ENCODE data around the gene PEX5L. TPM values are rescaled to one million over a fixed set of nuclear protein-coding genes. Genes with fewer than 3 reads are reported as not detected.

Gene PEX5L
- total and polyA plus RNA-seq, 2 experiments from 2014 or later, result 0.13 to 0.63 TPM

DNA sequence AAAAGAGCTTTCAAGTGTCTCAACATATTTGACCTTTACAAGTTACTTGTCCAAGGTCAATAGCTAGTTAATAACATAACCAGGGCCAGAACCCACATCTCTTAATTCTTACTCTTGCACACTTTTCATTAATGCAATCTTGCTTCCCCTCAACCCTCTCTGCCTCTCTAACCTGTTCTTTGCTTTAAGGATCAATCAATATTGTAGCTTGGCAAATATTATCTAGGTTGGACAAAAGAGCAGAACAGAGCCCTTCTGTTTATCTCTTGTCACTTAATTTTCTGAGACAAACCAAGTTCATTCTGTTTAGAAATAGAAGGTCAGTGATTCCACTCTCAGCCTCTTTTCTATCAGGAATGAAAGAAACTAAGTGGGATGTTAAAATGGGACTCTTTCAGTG, 203.4 kb downstream of the PEX5L start:
- no peaks in the 10 kb centered on the region for H3K4me1 ChIP-seq (ENCODE audit: insufficient read depth)
- H3K79me2 ChIP-seq, result no peaks in the 10 kb centered on the region
- no peaks in the 10 kb centered on the region for H3K9me2 ChIP-seq (replicated peaks; ENCODE audit: insufficient read depth)
- H4K20me1 ChIP-seq (ENCODE audit: insufficient read depth, poor library complexity, severe bottlenecking), result no peaks in the 10 kb centered on the region
- no peak overlapping the region for H2AFZ ChIP-seq
- TF ChIP-seq, protein P1, sequence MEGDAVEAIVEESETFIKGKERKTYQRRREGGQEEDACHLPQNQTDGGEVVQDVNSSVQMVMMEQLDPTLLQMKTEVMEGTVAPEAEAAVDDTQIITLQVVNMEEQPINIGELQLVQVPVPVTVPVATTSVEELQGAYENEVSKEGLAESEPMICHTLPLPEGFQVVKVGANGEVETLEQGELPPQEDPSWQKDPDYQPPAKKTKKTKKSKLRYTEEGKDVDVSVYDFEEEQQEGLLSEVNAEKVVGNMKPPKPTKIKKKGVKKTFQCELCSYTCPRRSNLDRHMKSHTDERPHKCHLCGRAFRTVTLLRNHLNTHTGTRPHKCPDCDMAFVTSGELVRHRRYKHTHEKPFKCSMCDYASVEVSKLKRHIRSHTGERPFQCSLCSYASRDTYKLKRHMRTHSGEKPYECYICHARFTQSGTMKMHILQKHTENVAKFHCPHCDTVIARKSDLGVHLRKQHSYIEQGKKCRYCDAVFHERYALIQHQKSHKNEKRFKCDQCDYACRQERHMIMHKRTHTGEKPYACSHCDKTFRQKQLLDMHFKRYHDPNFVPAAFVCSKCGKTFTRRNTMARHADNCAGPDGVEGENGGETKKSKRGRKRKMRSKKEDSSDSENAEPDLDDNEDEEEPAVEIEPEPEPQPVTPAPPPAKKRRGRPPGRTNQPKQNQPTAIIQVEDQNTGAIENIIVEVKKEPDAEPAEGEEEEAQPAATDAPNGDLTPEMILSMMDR (IDR thresholded peaks at IDR 0.05; ENCODE audit: poor library complexity), result no peak
- TF ChIP-seq EZH2 (IDR thresholded peaks at IDR 0.05; ENCODE audit: borderline replicate concordance) (no peak), EZH2phosphoT487 (IDR thresholded peaks at IDR 0.05; ENCODE audit: low read depth, severe bottlenecking, unreplicated experiment) (no peak)
- no peak overlapping the region for H3K4me3 ChIP-seq
- H3K4me2 ChIP-seq, result no peak overlapping the region
- H3K36me3 ChIP-seq (replicated peaks; ENCODE audit: insufficient read depth, low read depth), result no peaks in the 10 kb centered on the region
- no peak for DNase-seq (ENCODE audit: low spot score)
- H3K27ac ChIP-seq, result no peak overlapping the region
- H3K9me3 ChIP-seq (ENCODE audit: low read depth), result no peaks in the 10 kb centered on the region
- no peaks in the 10 kb centered on the region for H3K27me3 ChIP-seq

DNA sequence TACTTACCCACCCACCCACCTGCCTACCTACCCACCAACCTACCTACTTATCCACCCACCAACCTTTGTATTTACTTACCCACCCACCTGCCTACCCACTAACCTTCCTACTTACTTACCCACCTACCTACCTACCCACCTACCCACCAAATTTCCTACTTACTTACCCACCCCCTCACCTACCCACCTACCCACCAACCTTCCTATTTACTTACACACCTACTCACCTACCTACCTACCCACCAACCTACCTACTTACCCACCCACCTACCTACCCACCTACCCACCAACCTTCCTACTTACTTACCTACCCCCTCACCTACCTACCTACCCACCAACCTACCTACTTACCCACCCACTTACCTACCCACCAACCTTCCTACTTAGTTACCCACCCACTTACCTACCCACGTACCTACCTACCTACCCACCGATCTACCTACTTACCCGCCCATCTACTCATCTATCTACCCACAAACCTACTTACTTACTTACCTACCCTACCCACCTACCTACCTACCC, 204.3 kb downstream of the PEX5L start:
- Histone ChIP-seq H3K27me3 (no peaks in the 10 kb centered on the region), H3K4me1 (ENCODE audit: insufficient read depth) (no peaks in the 10 kb centered on the region), H2AFZ (no peak overlapping the region), H3K4me2 (no peak overlapping the region), H3K79me2 (no peaks in the 10 kb centered on the region), H3K9me2 (replicated peaks; ENCODE audit: insufficient read depth) (no peaks in the 10 kb centered on the region), H3K9me3 (ENCODE audit: low read depth) (no peaks in the 10 kb centered on the region), H3K4me3 (no peak overlapping the region), H3K36me3 (replicated peaks; ENCODE audit: insufficient read depth, low read depth) (no peaks in the 10 kb centered on the region), H3K27ac (no peak overlapping the region), H4K20me1 (ENCODE audit: insufficient read depth, poor library complexity, severe bottlenecking) (no peaks in the 10 kb centered on the region)
- TF ChIP-seq EZH2phosphoT487 (IDR thresholded peaks at IDR 0.05; ENCODE audit: low read depth, severe bottlenecking, unreplicated experiment), result no peak
- TF ChIP-seq EZH2 (IDR thresholded peaks at IDR 0.05; ENCODE audit: borderline replicate concordance), result no peak
- TF ChIP-seq, protein P1 (IDR thresholded peaks at IDR 0.05; ENCODE audit: poor library complexity), result no peak
- WGBS (ENCODE audit: low lambda C conversion rate, missing lambda C conversion rate), result 98% methylated on average over 3 of the region's 3 CpGs
- DNase-seq (ENCODE audit: low spot score), result no peak

DNA sequence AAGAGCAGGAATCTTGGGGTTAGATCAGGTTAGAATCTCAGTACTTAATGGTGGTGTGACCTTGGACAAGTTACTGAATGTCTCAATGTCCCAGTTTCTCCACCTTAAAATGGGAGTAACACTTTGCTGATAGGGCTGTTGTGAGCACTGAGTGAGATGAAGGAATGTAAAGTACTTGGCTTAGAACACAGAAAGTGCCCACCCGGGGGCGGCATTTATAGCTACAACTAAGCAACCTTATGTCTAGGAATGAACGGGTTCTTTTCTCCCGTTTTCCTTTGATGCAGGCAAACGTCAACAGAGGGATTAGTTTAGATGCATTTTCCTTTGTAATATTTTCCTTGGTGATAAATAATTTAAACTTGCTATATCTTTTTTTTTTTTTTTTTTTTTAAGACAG, 207.3 kb downstream of the PEX5L start:
- no peak overlapping the region for H3K4me3 ChIP-seq
- H3K27ac ChIP-seq, result no peak overlapping the region
- no peak for TF ChIP-seq EZH2 (IDR thresholded peaks at IDR 0.05; ENCODE audit: borderline replicate concordance)
- no peak for TF ChIP-seq EZH2phosphoT487 (IDR thresholded peaks at IDR 0.05; ENCODE audit: low read depth, severe bottlenecking, unreplicated experiment)
- TF ChIP-seq, protein P1 (IDR thresholded peaks at IDR 0.05; ENCODE audit: poor library complexity), result no peak
- DNase-seq (ENCODE audit: low spot score), result no peak
- H3K9me3 ChIP-seq (ENCODE audit: low read depth), result no peaks in the 10 kb centered on the region
- H3K9me2 ChIP-seq (replicated peaks; ENCODE audit: insufficient read depth), result no peaks in the 10 kb centered on the region
- H3K27me3 ChIP-seq, result peaks cover 8% of the 10 kb centered on the region
- H2AFZ ChIP-seq, result no peak overlapping the region
- 49% methylated on average over 5 of the region's 5 CpGs for WGBS (ENCODE audit: low lambda C conversion rate, missing lambda C conversion rate)
- H3K36me3 ChIP-seq (replicated peaks; ENCODE audit: insufficient read depth, low read depth), result no peaks in the 10 kb centered on the region
- H4K20me1 ChIP-seq (ENCODE audit: insufficient read depth, poor library complexity, severe bottlenecking), result no peaks in the 10 kb centered on the region
- H3K79me2 ChIP-seq, result no peaks in the 10 kb centered on the region
- H3K4me2 ChIP-seq, result no peak overlapping the region
- no peaks in the 10 kb centered on the region for H3K4me1 ChIP-seq (ENCODE audit: insufficient read depth)

DNA sequence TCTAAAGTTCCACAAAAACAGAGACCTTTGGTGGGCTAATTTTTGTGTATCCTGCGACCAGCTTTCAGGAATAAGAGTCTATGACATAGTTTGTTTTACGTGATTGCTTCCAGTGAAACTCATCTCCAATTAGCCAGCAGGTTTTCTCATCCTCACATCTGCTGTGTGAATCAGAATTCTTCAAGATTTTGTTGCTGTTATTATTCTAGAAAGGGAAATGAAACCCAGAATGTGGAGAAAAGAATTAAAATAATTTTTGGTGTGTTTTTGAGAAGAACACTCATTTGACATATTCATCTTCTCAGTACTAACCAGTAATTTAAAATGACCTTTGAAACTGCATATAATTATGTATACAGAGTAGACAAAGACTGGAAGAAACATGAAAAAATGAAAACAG, 208.0 kb downstream of the PEX5L start:
- H2AFZ ChIP-seq, result no peak overlapping the region
- H4K20me1 ChIP-seq (ENCODE audit: insufficient read depth, poor library complexity, severe bottlenecking), result no peaks in the 10 kb centered on the region
- no peaks in the 10 kb centered on the region for H3K9me3 ChIP-seq (ENCODE audit: low read depth)
- no peak overlapping the region for H3K27ac ChIP-seq
- no peak for DNase-seq (ENCODE audit: low spot score)
- no peak overlapping the region for H3K4me2 ChIP-seq
- TF ChIP-seq EZH2phosphoT487 (IDR thresholded peaks at IDR 0.05; ENCODE audit: low read depth, severe bottlenecking, unreplicated experiment) (no peak), EZH2 (IDR thresholded peaks at IDR 0.05; ENCODE audit: borderline replicate concordance) (no peak)
- TF ChIP-seq, protein P1 (IDR thresholded peaks at IDR 0.05; ENCODE audit: poor library complexity), result no peak
- H3K9me2 ChIP-seq (replicated peaks; ENCODE audit: insufficient read depth), result no peaks in the 10 kb centered on the region
- WGBS (ENCODE audit: low lambda C conversion rate, missing lambda C conversion rate), result 87% methylated on average over 2 of the region's 2 CpGs
- no peaks in the 10 kb centered on the region for H3K4me1 ChIP-seq (ENCODE audit: insufficient read depth)
- no peaks in the 10 kb centered on the region for H3K36me3 ChIP-seq (replicated peaks; ENCODE audit: insufficient read depth, low read depth)
- H3K4me3 ChIP-seq, result no peak overlapping the region
- H3K27me3 ChIP-seq, result peaks cover 8% of the 10 kb centered on the region
- H3K79me2 ChIP-seq, result no peaks in the 10 kb centered on the region
